Measurements from ENCODE around the gene DOK6.
"Not testable (repeated sequence)": the region's sequence is repeated elsewhere in the genome, so short reads cannot be mapped to it uniquely, and the experiment has no call there.

The DOK6 gene

GRCh38 chr18:69870736-69871135 is 470.0 kb downstream of the DOK6 start:
- DNase-seq (ENCODE audit: extremely low read depth, low read depth) = no peak
- no peak overlapping the region for H3K4me3 ChIP-seq (replicated peaks; ENCODE audit: low read depth, low read length)
- TF ChIP-seq CTCF (IDR thresholded peaks at IDR 0.05; ENCODE audit: low read depth, low read length, missing control alignments) = no peak

GRCh38 chr18:69871363-69871762 is 470.7 kb downstream of the DOK6 start:
- DNase-seq (ENCODE audit: extremely low read depth, low read depth) = no peak
- no peak for TF ChIP-seq CTCF (IDR thresholded peaks at IDR 0.05; ENCODE audit: low read depth, low read length, missing control alignments)
- no peak overlapping the region for H3K4me3 ChIP-seq (replicated peaks; ENCODE audit: low read depth, low read length)

GRCh38 chr18:69872661-69873060 is 472.0 kb downstream of the DOK6 start:
- no peak overlapping the region for H3K4me3 ChIP-seq (replicated peaks; ENCODE audit: low read depth, low read length)
- no peak for TF ChIP-seq CTCF (IDR thresholded peaks at IDR 0.05; ENCODE audit: low read depth, low read length, missing control alignments)
- no peak for DNase-seq (ENCODE audit: extremely low read depth, low read depth)

- no peak overlapping the region for H3K4me3 ChIP-seq (replicated peaks; ENCODE audit: low read depth, low read length)
- no peak for TF ChIP-seq CTCF (IDR thresholded peaks at IDR 0.05; ENCODE audit: low read depth, low read length, missing control alignments)
- no peak for DNase-seq (ENCODE audit: extremely low read depth, low read depth)
These were observed 473.4 kb downstream of the DOK6 start for GRCh38 chr18:69874058-69874457.

GRCh38 chr18:69876490-69876889 is 475.8 kb downstream of the DOK6 start:
- no peak overlapping the region for H3K4me3 ChIP-seq (replicated peaks; ENCODE audit: low read depth, low read length)
- TF ChIP-seq CTCF (IDR thresholded peaks at IDR 0.05; ENCODE audit: low read depth, low read length, missing control alignments) = no peak
- no peak for DNase-seq (ENCODE audit: extremely low read depth, low read depth)

GRCh38 chr18:69878213-69878933 is 477.7 kb downstream of the DOK6 start:
- DNase-seq (ENCODE audit: extremely low read depth, low read depth) = no peak
- TF ChIP-seq CTCF (IDR thresholded peaks at IDR 0.05; ENCODE audit: low read depth, low read length, missing control alignments) = no peak
- H3K4me3 ChIP-seq (replicated peaks; ENCODE audit: low read depth, low read length) = no peak overlapping the region

- DNase-seq (ENCODE audit: extremely low read depth, low read depth); H3K4me3 ChIP-seq (replicated peaks; ENCODE audit: low read depth, low read length): not testable (repeated sequence)
These were observed 478.4 kb downstream of the DOK6 start for GRCh38 chr18:69879051-69879450.

Measured in HFF-Myc (cell line).